Measurements from ENCODE around the gene PCBP2.

DNA sequence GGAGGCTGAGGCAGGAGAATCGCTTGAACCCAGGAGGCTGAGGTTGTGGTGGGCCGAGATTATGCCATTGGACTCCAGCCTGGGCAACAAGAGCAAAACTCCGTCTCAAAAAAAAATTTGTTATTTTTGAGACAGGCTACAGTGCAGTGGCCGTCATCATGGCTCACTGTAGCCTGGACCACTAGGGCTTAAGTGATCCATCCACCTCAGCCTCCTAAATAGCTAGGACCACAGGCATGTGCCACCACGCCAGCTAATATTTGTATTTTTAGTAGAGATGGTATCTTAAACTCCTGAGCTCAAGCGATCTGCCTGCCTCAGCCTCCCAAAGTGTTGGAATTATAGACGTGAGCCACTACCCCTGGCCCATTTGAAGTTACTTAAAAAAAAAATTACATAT, 966 bp upstream of the PCBP2 start:
- TF ChIP-seq CTCF (IDR thresholded peaks at IDR 0.05 in 2 of 3, conservative IDR thresholded peaks at IDR 0.05 in 1 of 3; ENCODE audit: borderline replicate concordance in 1 of 3, insufficient read depth in 1 of 3, low read depth in 2 of 3, low read length in 2 of 3) (no peak), POLR2A (IDR thresholded peaks at IDR 0.05; ENCODE audit: borderline replicate concordance, extremely low read depth, insufficient read depth, insufficient read length) (no peak), CBX3 (IDR thresholded peaks at IDR 0.05; ENCODE audit: low read depth) (no peak), SP1 (IDR thresholded peaks at IDR 0.05; ENCODE audit: low read depth) (no peak)
